Measurements from ENCODE around the gene GALNT6.

DNA sequence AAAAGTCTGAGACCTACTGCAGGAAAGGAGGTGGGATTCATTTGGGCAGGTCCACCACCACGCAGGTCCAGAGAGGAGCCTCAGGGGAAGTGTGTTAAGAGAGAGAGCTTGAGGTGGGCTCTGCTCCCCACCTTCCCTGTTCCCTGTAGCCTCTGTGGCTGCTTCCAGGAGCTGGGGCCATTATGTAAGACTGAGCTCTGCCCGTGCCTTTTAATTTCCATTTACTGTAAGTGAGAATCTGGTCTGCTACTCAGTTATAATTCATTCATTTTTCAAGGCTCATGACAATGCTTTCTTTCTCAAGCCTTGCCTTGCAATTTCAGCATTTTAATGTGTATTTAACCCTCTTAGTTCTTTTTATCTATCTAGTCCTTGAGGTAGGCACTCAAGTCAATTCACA lies 41.7 kb upstream of the GALNT6 start:
- TF ChIP-seq, protein P1, sequence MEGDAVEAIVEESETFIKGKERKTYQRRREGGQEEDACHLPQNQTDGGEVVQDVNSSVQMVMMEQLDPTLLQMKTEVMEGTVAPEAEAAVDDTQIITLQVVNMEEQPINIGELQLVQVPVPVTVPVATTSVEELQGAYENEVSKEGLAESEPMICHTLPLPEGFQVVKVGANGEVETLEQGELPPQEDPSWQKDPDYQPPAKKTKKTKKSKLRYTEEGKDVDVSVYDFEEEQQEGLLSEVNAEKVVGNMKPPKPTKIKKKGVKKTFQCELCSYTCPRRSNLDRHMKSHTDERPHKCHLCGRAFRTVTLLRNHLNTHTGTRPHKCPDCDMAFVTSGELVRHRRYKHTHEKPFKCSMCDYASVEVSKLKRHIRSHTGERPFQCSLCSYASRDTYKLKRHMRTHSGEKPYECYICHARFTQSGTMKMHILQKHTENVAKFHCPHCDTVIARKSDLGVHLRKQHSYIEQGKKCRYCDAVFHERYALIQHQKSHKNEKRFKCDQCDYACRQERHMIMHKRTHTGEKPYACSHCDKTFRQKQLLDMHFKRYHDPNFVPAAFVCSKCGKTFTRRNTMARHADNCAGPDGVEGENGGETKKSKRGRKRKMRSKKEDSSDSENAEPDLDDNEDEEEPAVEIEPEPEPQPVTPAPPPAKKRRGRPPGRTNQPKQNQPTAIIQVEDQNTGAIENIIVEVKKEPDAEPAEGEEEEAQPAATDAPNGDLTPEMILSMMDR (IDR thresholded peaks at IDR 0.05; ENCODE audit: low read length) = no peak
- no peak for TF ChIP-seq EZH2 (IDR thresholded peaks at IDR 0.05; ENCODE audit: borderline replicate concordance, low read length)

All from OCI-LY1 (cell line).